ENCODE data around the gene POLR2E.

DNA sequence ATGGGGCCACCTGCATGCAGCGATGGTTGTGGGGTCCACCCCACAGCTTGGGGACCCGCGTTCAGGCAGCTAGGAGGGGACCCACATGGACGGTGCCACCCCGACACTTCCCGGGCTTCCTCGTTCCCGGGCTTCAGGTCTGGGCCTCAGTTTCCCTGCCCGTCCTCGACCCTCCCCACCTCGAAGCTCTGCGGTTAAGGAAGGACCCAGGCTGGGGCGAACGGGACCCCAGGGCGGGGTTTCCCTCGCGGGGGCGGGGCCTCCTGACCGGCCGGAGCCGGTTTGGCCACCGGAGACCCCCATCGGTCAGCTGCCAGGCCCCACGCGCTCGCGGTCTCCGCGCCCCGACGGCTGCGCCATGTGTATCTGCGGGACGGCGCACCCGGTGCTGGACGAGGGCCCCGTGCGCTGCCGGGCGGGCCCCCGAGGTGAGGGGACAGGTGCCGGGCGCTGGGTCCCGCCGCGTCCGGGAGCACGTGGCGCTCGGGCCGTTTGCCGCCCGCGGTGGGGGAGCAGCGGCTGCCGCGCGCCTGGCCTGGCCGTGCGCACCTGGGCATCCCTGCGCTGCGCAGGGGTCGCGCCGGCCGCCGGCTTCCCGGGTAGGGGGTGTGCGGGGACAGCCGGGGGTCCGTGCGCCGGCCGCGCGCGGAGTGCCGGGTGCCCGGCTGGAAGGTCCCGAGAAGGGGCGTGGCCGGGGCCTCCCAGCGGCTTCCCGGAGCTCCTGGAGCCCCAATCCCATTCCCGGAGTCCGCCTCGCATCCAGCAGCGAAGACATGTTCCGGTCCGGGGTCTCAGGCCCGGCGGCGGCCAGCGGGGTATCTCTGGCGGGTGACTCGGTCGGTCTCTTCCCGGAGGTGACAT lies 24.0 kb downstream of the POLR2E start:
- TF ChIP-seq, protein P1, sequence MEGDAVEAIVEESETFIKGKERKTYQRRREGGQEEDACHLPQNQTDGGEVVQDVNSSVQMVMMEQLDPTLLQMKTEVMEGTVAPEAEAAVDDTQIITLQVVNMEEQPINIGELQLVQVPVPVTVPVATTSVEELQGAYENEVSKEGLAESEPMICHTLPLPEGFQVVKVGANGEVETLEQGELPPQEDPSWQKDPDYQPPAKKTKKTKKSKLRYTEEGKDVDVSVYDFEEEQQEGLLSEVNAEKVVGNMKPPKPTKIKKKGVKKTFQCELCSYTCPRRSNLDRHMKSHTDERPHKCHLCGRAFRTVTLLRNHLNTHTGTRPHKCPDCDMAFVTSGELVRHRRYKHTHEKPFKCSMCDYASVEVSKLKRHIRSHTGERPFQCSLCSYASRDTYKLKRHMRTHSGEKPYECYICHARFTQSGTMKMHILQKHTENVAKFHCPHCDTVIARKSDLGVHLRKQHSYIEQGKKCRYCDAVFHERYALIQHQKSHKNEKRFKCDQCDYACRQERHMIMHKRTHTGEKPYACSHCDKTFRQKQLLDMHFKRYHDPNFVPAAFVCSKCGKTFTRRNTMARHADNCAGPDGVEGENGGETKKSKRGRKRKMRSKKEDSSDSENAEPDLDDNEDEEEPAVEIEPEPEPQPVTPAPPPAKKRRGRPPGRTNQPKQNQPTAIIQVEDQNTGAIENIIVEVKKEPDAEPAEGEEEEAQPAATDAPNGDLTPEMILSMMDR (IDR thresholded peaks at IDR 0.05 in 8 of 11, conservative IDR thresholded peaks at IDR 0.05 in 3 of 11), result no peak
- TF ChIP-seq POLR2A (IDR thresholded peaks at IDR 0.05), result no peak
- TF ChIP-seq POLR2AphosphoS5 (IDR thresholded peaks at IDR 0.05), result peak in 1 of 3 donors; percentile 45
